ENCODE data around the gene ANO9.

The ANO9 gene

DNA sequence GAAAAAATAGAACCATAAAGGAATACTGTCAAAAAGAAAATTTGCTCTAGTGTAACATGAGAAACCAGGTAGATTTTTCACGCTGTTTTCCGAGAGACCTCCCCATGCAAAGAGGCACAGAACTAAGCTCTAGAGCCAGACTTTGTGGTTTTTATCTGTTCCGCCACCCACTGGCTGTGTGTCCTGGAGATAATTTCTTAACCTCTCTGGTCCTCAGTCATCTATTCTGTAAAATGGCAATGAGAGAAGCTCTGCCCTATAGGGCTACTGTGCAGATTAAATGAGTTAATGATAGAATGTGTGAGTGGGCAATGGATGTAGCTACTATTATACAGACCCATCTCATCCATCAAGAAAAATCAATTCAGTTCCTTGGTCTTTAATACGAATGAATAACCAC lies 17.6 kb downstream of the ANO9 start:
- no peak for DNase-seq (ENCODE audit: low read depth)
- TF ChIP-seq, protein P1, sequence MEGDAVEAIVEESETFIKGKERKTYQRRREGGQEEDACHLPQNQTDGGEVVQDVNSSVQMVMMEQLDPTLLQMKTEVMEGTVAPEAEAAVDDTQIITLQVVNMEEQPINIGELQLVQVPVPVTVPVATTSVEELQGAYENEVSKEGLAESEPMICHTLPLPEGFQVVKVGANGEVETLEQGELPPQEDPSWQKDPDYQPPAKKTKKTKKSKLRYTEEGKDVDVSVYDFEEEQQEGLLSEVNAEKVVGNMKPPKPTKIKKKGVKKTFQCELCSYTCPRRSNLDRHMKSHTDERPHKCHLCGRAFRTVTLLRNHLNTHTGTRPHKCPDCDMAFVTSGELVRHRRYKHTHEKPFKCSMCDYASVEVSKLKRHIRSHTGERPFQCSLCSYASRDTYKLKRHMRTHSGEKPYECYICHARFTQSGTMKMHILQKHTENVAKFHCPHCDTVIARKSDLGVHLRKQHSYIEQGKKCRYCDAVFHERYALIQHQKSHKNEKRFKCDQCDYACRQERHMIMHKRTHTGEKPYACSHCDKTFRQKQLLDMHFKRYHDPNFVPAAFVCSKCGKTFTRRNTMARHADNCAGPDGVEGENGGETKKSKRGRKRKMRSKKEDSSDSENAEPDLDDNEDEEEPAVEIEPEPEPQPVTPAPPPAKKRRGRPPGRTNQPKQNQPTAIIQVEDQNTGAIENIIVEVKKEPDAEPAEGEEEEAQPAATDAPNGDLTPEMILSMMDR (IDR thresholded peaks at IDR 0.05; ENCODE audit: low read depth, low read length, missing control alignments) = no peak
- H3K4me3 ChIP-seq (ENCODE audit: low read depth, low read length) = no peak overlapping the region

DNA sequence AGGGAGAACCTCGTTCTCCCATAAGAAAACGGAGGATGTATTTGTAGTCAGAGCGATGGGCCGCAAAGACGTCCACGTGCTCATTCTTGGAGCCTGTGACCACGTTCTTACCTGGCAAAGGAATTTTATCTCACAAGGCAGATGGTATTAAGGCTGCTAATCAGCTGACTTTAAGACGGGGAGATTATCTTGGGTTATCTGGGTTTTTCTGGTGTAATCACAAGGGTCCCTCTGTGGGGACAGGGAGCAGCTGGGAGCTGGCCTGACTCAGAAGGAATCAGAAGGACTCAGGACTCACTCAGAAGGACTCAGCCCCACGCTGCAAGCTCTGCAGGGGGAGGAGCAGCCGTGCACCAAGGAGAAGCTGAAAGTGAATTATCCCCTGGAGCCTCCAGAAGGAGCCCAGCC lies 19.6 kb downstream of the ANO9 start:
- DNase-seq (ENCODE audit: low read depth) = no peak
- TF ChIP-seq, protein P1 (IDR thresholded peaks at IDR 0.05; ENCODE audit: low read depth, low read length, missing control alignments) = no peak
- no peak overlapping the region for H3K4me3 ChIP-seq (ENCODE audit: low read depth, low read length)

DNA sequence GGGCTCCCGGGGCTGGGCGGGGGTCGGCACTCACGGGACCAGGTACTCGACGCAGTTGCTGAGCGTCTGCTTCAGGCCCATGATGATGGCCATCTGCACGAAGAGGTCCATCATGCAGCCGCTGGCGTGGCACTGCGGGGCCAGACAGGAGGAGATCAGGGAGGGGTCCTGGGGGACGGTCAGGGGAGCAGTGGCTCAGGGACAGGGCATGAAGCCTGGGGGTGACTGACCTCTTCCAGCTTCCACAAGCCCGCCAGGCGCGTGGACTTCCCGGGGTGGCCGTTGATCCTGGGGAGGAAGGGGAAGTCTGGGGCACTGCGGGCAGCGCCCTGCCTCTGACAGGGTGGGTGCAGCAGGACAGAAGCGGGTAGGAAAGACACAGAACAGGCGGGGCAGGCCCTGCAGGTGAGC lies 20.9 kb downstream of the ANO9 start:
- TF ChIP-seq, protein P1 (IDR thresholded peaks at IDR 0.05; ENCODE audit: low read depth, low read length, missing control alignments) = no peak
- no peak overlapping the region for H3K4me3 ChIP-seq (ENCODE audit: low read depth, low read length)
- DNase-seq (ENCODE audit: low read depth) = no peak

DNA sequence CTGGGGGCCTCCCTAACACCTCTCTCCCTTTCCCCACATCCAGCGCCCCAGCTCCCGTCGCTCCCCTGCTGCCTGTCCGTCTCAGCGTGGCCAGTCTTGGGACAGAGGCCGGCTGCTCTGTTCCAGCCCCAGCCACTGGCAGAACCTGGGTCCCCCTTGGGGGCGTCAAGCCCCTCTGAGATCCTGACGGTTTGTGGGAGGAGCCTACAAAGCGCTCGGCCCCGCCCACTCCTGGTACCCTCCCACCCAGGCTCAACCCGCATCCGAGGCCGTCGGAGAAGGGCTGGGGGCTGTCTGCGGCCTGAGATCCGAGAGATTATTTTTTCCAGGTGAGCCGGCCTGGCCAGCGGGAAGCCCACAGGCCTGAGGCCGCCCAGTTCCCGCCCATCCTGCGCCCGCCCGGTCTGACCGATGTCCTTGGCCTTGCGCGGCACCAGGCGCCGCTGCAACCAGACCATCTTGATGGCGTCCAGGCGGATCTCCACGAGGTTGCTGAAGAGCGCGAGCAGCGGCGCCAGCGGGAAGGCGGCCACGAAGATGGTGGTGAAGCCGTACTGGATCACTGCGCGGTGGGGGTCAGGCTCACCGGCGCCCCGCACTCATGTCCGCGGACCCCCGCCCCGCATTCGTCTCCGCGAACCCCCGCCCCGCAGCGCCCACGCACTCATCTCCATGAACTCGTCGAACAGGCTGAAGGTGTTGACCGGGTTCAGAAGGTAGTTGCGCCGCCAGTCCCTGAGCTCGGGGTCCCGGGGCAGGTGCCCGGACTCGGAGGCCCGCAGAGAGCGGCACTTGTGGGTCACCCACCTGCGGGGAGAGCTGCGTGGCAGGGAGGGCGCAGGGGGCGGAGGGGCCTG lies 21.5 kb downstream of the ANO9 start:
- TF ChIP-seq, protein P1 (IDR thresholded peaks at IDR 0.05; ENCODE audit: low read depth, low read length, missing control alignments) = no peak
- H3K4me3 ChIP-seq (ENCODE audit: low read depth, low read length) = no peak overlapping the region
- DNase-seq (ENCODE audit: low read depth) = no peak

DNA sequence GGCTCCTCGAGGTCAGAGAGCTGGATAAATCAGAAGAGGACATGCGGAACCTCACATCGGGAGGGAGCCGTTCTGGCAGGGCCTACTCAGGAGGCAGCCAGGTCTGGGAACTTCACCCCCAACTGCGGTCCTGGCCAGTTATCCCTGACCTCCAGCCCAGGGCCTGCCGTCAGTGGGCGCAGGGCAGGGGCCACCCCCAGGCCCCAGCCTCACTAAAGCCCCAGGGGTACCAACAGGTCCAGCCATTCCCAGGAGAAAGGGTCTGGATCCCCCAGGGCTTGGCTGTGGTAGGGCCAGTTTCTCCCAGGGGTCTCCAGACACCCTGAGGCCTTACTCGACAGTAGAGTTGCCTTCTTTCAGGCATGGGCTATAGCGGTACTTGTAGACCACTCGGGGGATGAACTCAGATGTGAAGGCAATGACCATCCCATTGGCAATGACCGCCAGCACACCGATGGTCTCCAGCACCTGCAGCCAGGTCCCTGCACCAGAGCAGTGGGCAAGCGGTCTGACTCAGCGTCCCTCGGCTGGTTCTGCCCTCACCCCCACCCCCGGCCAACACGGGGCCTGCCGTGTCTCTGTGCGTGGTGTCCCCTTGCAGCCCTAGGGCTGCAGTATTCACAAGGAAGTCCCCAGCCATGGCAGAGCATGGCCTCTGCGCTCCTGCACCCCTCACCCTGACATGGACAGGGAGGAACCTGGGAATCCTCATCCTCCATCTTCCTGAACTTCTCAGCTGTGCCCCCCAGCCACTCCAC lies 22.4 kb downstream of the ANO9 start:
- TF ChIP-seq, protein P1 (IDR thresholded peaks at IDR 0.05; ENCODE audit: low read depth, low read length, missing control alignments) = no peak
- DNase-seq (ENCODE audit: low read depth) = no peak

DNA sequence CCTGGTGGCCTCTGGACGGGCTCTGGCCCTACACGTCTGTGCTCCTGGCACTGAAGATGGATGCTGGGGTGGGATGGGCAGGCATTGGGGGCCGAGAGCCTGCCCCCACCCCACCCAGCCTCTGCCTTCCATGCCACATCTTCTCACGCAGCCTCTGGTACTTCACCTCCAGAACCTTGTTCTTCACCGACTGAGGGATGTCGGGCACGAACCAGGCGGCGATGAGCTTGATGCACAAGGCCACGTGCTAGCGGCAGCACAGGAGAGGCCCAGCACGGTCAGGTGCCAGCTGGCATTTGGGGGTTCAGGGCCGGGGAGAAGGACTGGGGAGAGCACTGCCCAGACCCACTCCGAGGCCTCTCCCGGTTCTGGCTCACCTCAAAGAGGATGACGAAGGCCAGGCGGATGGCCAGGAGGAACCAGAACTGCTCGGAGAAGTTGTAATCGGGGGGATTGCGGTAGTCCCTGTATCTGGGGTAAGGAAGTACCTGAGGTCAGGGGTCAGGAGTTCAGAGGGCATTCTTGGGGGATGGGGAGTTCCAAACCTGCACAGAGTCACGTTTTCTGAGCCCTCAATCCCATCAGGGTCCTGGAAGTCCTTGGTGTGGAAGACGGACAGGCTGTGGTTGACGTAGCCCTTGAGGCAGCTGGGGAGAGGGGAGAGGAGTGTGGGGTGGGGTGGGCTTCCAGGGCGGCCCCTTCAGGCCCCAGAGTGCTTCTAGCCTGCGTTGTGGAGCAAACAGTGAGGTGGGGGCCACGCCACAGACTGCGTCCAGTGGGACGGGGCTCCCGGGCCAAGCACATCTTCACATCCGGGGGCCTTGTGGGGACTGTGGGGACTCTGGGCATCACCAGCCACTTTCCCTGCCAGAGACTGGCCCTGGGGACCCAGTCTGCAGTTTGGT lies 23.2 kb downstream of the ANO9 start:
- no peak overlapping the region for H3K4me3 ChIP-seq (ENCODE audit: low read depth, low read length)
- DNase-seq (ENCODE audit: low read depth) = no peak
- TF ChIP-seq, protein P1 (IDR thresholded peaks at IDR 0.05; ENCODE audit: low read depth, low read length, missing control alignments) = no peak

More for the DNA sequence above, 22.4 kb downstream of the ANO9 start:
- no peak overlapping the region for H3K4me3 ChIP-seq (ENCODE audit: low read depth, low read length)
